ENCODE measurements around the gene CASP10. TPM values are rescaled to one million over a fixed set of nuclear protein-coding genes. Genes with fewer than 3 reads are reported as not detected.
A peak's percentile ranks its signal among the peaks of the same experiment; 100 is the strongest.

Gene CASP10
- total RNA-seq, 4 donors from 2014 or later = 6.1 to 21.4 (median 11.2) TPM

- no peaks in the 10 kb centered on the region for H3K36me3 ChIP-seq
- H3K4me1 ChIP-seq = peaks cover 0 to 20% (median 4%) of the 10 kb centered on the region in 4 donors
- no peak overlapping the region for H3K4me3 ChIP-seq
- TF ChIP-seq CTCF (IDR thresholded peaks at IDR 0.05) (peak; percentile 53 to 71 (median 66)), POLR2A (IDR thresholded peaks at IDR 0.05) (no peak), EP300 (IDR thresholded peaks at IDR 0.05) (peak in 1 of 2 donors; percentile 55)
- H3K27me3 ChIP-seq = no peaks in the 10 kb centered on the region
- WGBS, 2 donors = 23% methylated on average over 8 of the region's 8 CpGs
- DNase-seq (ENCODE audit: low spot score in 2 of 2) = peak; percentile 71 to 80
- no peak overlapping the region for H3K27ac ChIP-seq
- H3K9me3 ChIP-seq = no peaks in the 10 kb centered on the region
Measured at GRCh38 chr2:201231781-201232466, 49.0 kb downstream of the CASP10 start.

GRCh38 chr2:201232467-201232815, 49.5 kb downstream of the CASP10 start:
- WGBS, 2 donors = 47 to 67% methylated on average over 3 of the region's 3 CpGs
- DNase-seq (ENCODE audit: low spot score in 2 of 2) = no peak
- H3K9me3 ChIP-seq = no peaks in the 10 kb centered on the region
- H3K36me3 ChIP-seq = no peaks in the 10 kb centered on the region
- H3K4me1 ChIP-seq = peaks cover 0 to 24% (median 4%) of the 10 kb centered on the region in 4 donors
- no peaks in the 10 kb centered on the region for H3K27me3 ChIP-seq
- TF ChIP-seq CTCF (IDR thresholded peaks at IDR 0.05) = peak in 1 of 5 experiments; percentile 2
- no peak for TF ChIP-seq EP300 (IDR thresholded peaks at IDR 0.05)
- H3K27ac ChIP-seq = no peak overlapping the region
- H3K4me3 ChIP-seq = no peak overlapping the region

GRCh38 chr2:201233192-201233811, 50.4 kb downstream of the CASP10 start:
- H3K36me3 ChIP-seq = no peaks in the 10 kb centered on the region
- no peak for DNase-seq (ENCODE audit: low spot score in 2 of 2)
- H3K27ac ChIP-seq = peak overlapping the region in 3 of 4 donors; percentile 8 to 80 (median 66)
- no peaks in the 10 kb centered on the region for H3K9me3 ChIP-seq
- no peaks in the 10 kb centered on the region for H3K27me3 ChIP-seq
- peaks cover 0 to 33% (median 4%) of the 10 kb centered on the region in 4 donors for H3K4me1 ChIP-seq
- H3K4me3 ChIP-seq = peak overlapping the region in 3 of 4 donors; percentile 12 to 44 (median 30)
- 52 to 54% methylated on average over 8 of the region's 8 CpGs for WGBS, 2 donors
- no peak for TF ChIP-seq EP300 (IDR thresholded peaks at IDR 0.05)
- no peak for TF ChIP-seq CTCF (IDR thresholded peaks at IDR 0.05)
- TF ChIP-seq POLR2A (IDR thresholded peaks at IDR 0.05) = no peak

GRCh38 chr2:201233812-201234662, 51.1 kb downstream of the CASP10 start:
- Histone ChIP-seq H3K9me3 (no peaks in the 10 kb centered on the region), H3K4me3 (peak overlapping the region in 3 of 4 donors; percentile 12 to 44 (median 30)), H3K27me3 (no peaks in the 10 kb centered on the region), H3K27ac (peak overlapping the region in 3 of 4 donors; percentile 8 to 80 (median 66)), H3K36me3 (no peaks in the 10 kb centered on the region), H3K4me1 (peaks cover 0 to 37% (median 4%) of the 10 kb centered on the region in 4 donors)
- DNase-seq (ENCODE audit: low spot score in 2 of 2) = no peak
- WGBS, 2 donors = 78 to 89% methylated on average over 21 of the region's 21 CpGs
- TF ChIP-seq EP300 (IDR thresholded peaks at IDR 0.05) = no peak
- TF ChIP-seq CTCF (IDR thresholded peaks at IDR 0.05) = no peak
- TF ChIP-seq POLR2A (IDR thresholded peaks at IDR 0.05) = no peak

All from tibial nerve (tissue), 4 donors.